HCT116 (cell line): Measurements from ENCODE around the gene RENBP. TPM values are rescaled to one million over a fixed set of nuclear protein-coding genes. Genes with fewer than 3 reads are reported as not detected.

ENCODE experiments used
- ATAC-seq: fragments of 200-7000 bp; cut with Tn5 transposase; 2 replicates; pipeline ENCODE4 v1.9.1; 2020; ENCODE audit warnings: mild to moderate bottlenecking, moderate library complexity
- BruUV-seq: library from RNA; stranded (reverse); fragments of 400-500 nt; replicated peaks from 2 replicates; lab custom pipeline; 2021; lab: Mats Ljungman, UMichigan
- CTCF ChIA-PET: fragments of 300-600 bp; sonication (Branson Sonifier 250); formaldehyde crosslinking; loops from one replicate; lab custom pipeline; 2021; ENCODE audit warnings: antibody characterized with exemption; lab: Charles Lee
- POLR2A ChIA-PET: fragments of 300-600, 350-600 bp; sonication (Branson Sonifier 250); formaldehyde crosslinking; loops from one replicate; lab custom pipeline; 2021; ENCODE audit warnings: antibody characterized with exemption; lab: Charles Lee
- RAD21 ChIA-PET, 2 experiments: fragments of 300-600 bp; sonication (Branson Sonifier 250); formaldehyde crosslinking; loops; one replicate each; lab custom pipeline; 2023; ENCODE audit warnings: low total read pairs in 2 of 2; ENCODE audit not compliant: uncharacterized antibody in 2 of 2, unreplicated experiment in 2 of 2, low non-redundant PET in 1 of 2; lab: Charles Lee
- DNase-seq: peaks from one replicate; pipeline ENCODE4 v3.0.0-alpha.2; 2010; ENCODE audit warnings: low read depth, low spot score
- H2AFZ ChIP-seq: fragments of 200-600 bp; shearing (Covaris generic), sonication (generic); 2 replicates; pipeline ENCODE4 v1.6.1; 2017; ENCODE audit warnings: low read depth, mixed run types, mixed read lengths, antibody characterized with exemption, low read length; ENCODE audit not compliant: poor library complexity, severe bottlenecking
- H3K27ac ChIP-seq: 2 replicates; pipeline ENCODE4 v1.5.1; 2012; ENCODE audit warnings: low read depth, low read length
- H3K27me3 ChIP-seq: fragments of 200-600 bp; sonication (generic); 2 replicates; pipeline ENCODE4 v1.6.1; 2016; ENCODE audit warnings: mixed run types, low read length, mixed read lengths; ENCODE audit not compliant: insufficient read depth
- H3K36me3 ChIP-seq, 2 experiments: fragments of 200-500 bp in 1 of 2; fragments of 200-600 bp in 1 of 2; sonication (Bioruptor generic) in 1 of 2; sonication (generic) in 1 of 2; 2 replicates each; pipeline versions ENCODE4 v1.5.1 to v1.6.1; 2014 to 2016; ENCODE audit warnings: low read length in 2 of 2, inconsistent platforms in 1 of 2, mixed read lengths in 1 of 2, mixed run types in 1 of 2; ENCODE audit not compliant: insufficient read depth in 2 of 2, control insufficient read depth in 1 of 2
- H3K4me1 ChIP-seq, 2 experiments: fragments of 200-600 bp in 1 of 2; sonication (generic) in 1 of 2; 2 replicates each; pipeline versions ENCODE4 v1.5.1 to v1.6.1; 2012 to 2017; ENCODE audit warnings: low read length in 2 of 2, inconsistent platforms in 1 of 2, mild to moderate bottlenecking in 1 of 2, mixed read lengths in 1 of 2, mixed run types in 1 of 2, moderate library complexity in 1 of 2; ENCODE audit not compliant: insufficient read depth in 2 of 2, control insufficient read depth in 1 of 2
- H3K4me2 ChIP-seq: fragments of 200-600 bp; sonication (generic); 2 replicates; pipeline ENCODE4 v1.6.1; 2017; ENCODE audit warnings: mixed run types, low read length, mixed read lengths
- H3K4me3 ChIP-seq, 2 experiments: fragments of 200-600 bp in 1 of 2; sonication (generic) in 1 of 2; replicated peaks in 1 of 2; 2 replicates each; pipeline ENCODE4 v1.5.1; 2011 to 2016; ENCODE audit warnings: low read length in 2 of 2, control low read depth in 1 of 2, low read depth in 1 of 2, mild to moderate bottlenecking in 1 of 2, mixed read lengths in 1 of 2, mixed run types in 1 of 2
- H3K79me2 ChIP-seq: fragments of 200-600 bp; sonication (generic); 2 replicates; pipeline ENCODE4 v1.6.1; 2017; ENCODE audit warnings: mild to moderate bottlenecking, mixed run types, low read length, moderate library complexity, mixed read lengths; ENCODE audit not compliant: insufficient read depth
- H3K9ac ChIP-seq: fragments of 200-600 bp; sonication (generic); 2 replicates; pipeline ENCODE4 v1.6.1; 2016; ENCODE audit warnings: low read length, mixed read lengths
- H3K9me2 ChIP-seq: fragments of 200-600 bp; sonication (generic), shearing (Covaris generic); 2 replicates; pipeline ENCODE4 v1.6.1; 2017; ENCODE audit warnings: mixed run types, mild to moderate bottlenecking, moderate library complexity; ENCODE audit not compliant: insufficient read depth
- H3K9me3 ChIP-seq, 2 experiments: fragments of 200-500 bp in 1 of 2; fragments of 200-600 bp in 1 of 2; sonication (Bioruptor generic) in 1 of 2; sonication (generic) in 1 of 2; 2 replicates each; pipeline ENCODE4 v1.6.1; 2014 to 2017; ENCODE audit warnings: low read length in 2 of 2, mixed read lengths in 2 of 2, inconsistent platforms in 1 of 2, low read depth in 1 of 2, mild to moderate bottlenecking in 1 of 2, mixed run types in 1 of 2, moderate library complexity in 1 of 2; ENCODE audit not compliant: control insufficient read depth in 1 of 2, insufficient read depth in 1 of 2
- H4K20me1 ChIP-seq: fragments of 200-600 bp; sonication (generic), shearing (Covaris generic); 2 replicates; pipeline ENCODE4 v1.6.1; 2017; ENCODE audit warnings: mixed run types, mild to moderate bottlenecking, moderate library complexity; ENCODE audit not compliant: insufficient read depth
- EZH2phosphoT487 ChIP-seq: fragments of 200-600 bp; IDR thresholded peaks from 2 replicates; pipeline ENCODE4 v1.6.1; 2018; ENCODE audit warnings: antibody characterized with exemption, borderline replicate concordance
- REST ChIP-seq: IDR thresholded peaks from 2 replicates; pipeline ENCODE4 v1.6.1; 2012; ENCODE audit warnings: low read depth
- SIN3A ChIP-seq: IDR thresholded peaks from 2 replicates; pipeline ENCODE4 v1.6.1; 2012; ENCODE audit warnings: low read depth
- ZBTB33 ChIP-seq: IDR thresholded peaks from 2 replicates; pipeline ENCODE4 v1.6.1; 2011; ENCODE audit warnings: mild to moderate bottlenecking, low read length, moderate library complexity; ENCODE audit not compliant: insufficient replicate concordance; ENCODE audit errors: extremely low read depth
- ZFX ChIP-seq: fragments of 450-650 bp; IDR thresholded peaks from 2 replicates; pipeline ENCODE4 v1.6.1; 2017
- intact Hi-C: fragments of 100-400 bp; cut with micrococcal nuclease; formaldehyde crosslinking; loops from 2 replicates; pipeline ENCODE4 v1.10.0; 2022
- total RNA-seq: library from RNA; stranded (reverse); gene quantifications from one replicate; pipeline ENCODE4 v1.2.1, GENCODE V29; 2021; ENCODE audit not compliant: unreplicated experiment
- TF ChIP-seq, protein P1 (sequence below), 3 experiments: fragments of 200-600 bp in 1 of 3; sonication (generic) in 1 of 3; IDR thresholded peaks in 2 of 3; conservative IDR thresholded peaks in 1 of 3; 2 replicates each; pipeline ENCODE4 v1.5.1; 2012 to 2017; ENCODE audit warnings: low read depth in 2 of 3, low read length in 2 of 3, antibody characterized with exemption in 1 of 3, borderline replicate concordance in 1 of 3, control low read depth in 1 of 3, mild to moderate bottlenecking in 1 of 3, mixed read lengths in 1 of 3, mixed run types in 1 of 3, moderate library complexity in 1 of 3; ENCODE audit not compliant: insufficient read depth in 1 of 3

Gene RENBP
- total RNA-seq, 1 experiment from 2014 or later, result 1.3 TPM

DNA sequence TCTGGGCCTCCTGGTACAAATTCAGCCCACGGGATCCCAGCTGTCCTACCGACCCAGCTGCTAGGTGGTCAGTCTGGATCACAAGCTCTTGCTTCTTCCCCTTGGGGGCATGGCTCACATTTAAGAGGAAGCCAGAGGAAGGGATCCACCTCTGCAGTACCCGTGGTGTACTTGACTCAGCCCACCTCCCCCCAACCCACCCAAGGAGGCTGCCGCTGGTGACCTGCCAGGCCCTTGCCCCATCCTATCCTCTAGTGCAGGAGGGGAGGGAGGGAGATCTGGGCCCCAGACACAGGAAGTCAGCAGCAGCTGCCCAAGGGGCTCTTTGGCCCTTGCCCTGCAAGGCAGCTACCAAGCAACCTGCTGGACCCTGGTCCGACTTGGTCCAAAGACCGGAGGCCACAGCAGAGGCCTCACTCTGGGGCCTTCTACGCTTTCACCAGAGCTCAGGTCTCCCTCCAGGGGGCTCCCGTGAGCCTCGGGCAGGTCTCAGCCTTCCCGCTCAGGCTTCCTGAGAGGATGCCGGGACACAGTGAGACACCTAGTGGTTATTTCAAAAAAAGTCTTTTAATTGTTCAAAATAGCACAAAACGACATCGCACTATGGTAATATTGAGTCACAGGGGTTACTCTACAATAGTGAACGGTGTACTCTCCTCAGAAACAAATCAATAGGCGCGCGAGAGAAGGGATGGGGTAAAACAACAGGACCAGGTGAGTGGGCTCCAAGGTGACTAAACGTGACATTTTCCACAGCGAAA lies 2.7 kb upstream of the RENBP start:
- POLR2A ChIA-PET, result interaction anchor here (0.8 to 1.1 kb wide), 3 partner anchors 12 to 26 kb away, joined by 3 read pairs; partner anchors contain the start of genes NAA10 and TMEM187
- peak overlapping the region; percentile 38; the same call in 1 of the 2 replicates for H3K27ac ChIP-seq
- intact Hi-C loops, result loop anchor here (1.0 kb wide), 2 partner anchors 23 to 183 kb away; partner anchors contain the start of gene PLXNB3

More for the DNA sequence above, 2.7 kb upstream of the RENBP start:
- no peaks in the 10 kb centered on the region for H4K20me1 ChIP-seq
- H3K27me3 ChIP-seq, result no peaks in the 10 kb centered on the region
- BruUV-seq, result no TSS peak
- TF ChIP-seq SIN3A (no peak), EZH2phosphoT487 (no peak), ZBTB33 (no peak), ZFX (0 out of 2 replicates have a peak, but pooled peaks have one; percentile 14), REST (no peak)
- TF ChIP-seq, protein P1, sequence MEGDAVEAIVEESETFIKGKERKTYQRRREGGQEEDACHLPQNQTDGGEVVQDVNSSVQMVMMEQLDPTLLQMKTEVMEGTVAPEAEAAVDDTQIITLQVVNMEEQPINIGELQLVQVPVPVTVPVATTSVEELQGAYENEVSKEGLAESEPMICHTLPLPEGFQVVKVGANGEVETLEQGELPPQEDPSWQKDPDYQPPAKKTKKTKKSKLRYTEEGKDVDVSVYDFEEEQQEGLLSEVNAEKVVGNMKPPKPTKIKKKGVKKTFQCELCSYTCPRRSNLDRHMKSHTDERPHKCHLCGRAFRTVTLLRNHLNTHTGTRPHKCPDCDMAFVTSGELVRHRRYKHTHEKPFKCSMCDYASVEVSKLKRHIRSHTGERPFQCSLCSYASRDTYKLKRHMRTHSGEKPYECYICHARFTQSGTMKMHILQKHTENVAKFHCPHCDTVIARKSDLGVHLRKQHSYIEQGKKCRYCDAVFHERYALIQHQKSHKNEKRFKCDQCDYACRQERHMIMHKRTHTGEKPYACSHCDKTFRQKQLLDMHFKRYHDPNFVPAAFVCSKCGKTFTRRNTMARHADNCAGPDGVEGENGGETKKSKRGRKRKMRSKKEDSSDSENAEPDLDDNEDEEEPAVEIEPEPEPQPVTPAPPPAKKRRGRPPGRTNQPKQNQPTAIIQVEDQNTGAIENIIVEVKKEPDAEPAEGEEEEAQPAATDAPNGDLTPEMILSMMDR (IDR thresholded peaks at IDR 0.05 in 2 of 3, conservative IDR thresholded peaks at IDR 0.05 in 1 of 3; ENCODE audit: borderline replicate concordance in 1 of 3, insufficient read depth in 1 of 3, low read depth in 2 of 3, low read length in 2 of 3), result peak in 2 of 3 experiments; percentile 78 to 84; a peak in 4 of 6 replicates
- no peaks in the 10 kb centered on the region; a peak in 1 of 4 replicates for H3K4me1 ChIP-seq
- peaks cover 0 to 6% of the 10 kb centered on the region in 2 experiments; a peak in 1 of 4 replicates for H3K36me3 ChIP-seq
- H3K9me2 ChIP-seq, result no peaks in the 10 kb centered on the region
- H3K4me2 ChIP-seq, result no peak overlapping the region
- no peak overlapping the region for H2AFZ ChIP-seq
- no peak overlapping the region for H3K4me3 ChIP-seq
- no peaks in the 10 kb centered on the region for H3K79me2 ChIP-seq
- CTCF ChIA-PET, result interaction anchor here (0.6 to 1.5 kb wide), 13 partner anchors 9 to 408 kb away, joined by 3 to 14 read pairs (median 5); partner anchors contain the start of genes ARHGAP4, NAA10 and PLXNB3
- peak; percentile 67 for DNase-seq
- ATAC-seq, result peak; percentile 94
- no peak overlapping the region for H3K9ac ChIP-seq
- H3K9me3 ChIP-seq, result no peaks in the 10 kb centered on the region
- RAD21 ChIA-PET, result no interaction called here
